Measurements from ENCODE around the gene RIC8A. TPM values are rescaled to one million over a fixed set of nuclear protein-coding genes. Genes with fewer than 3 reads are reported as not detected.

The RIC8A gene
- polyA plus RNA-seq, 2 of the 4 experiments (the other 2 are of a cell fraction), result 82.0 to 101 TPM

- ChIA-PET POLR2A (no interaction called here), CTCF (interaction anchor here (0.8 to 1.5 kb wide), 4 partner anchors 13 to 101 kb away, joined by 3 to 5 read pairs (median 3); no protein-coding TSS in a partner anchor)
- TF ChIP-seq MAFK (IDR thresholded peaks at IDR 0.05; ENCODE audit: partially characterized antibody) (no peak), NPAS2 (CRISPR knock-in tag; IDR thresholded peaks at IDR 0.05; ENCODE audit: borderline replicate concordance) (no peak), JUNB (IDR thresholded peaks at IDR 0.05) (no peak)
- DNase-seq (ENCODE audit: low read depth in 1 of 2, low spot score in 1 of 2) (no peak), FAIRE-seq (no peak), ATAC-seq (no peak)
- Histone ChIP-seq H3K4me2 (no peak overlapping the region), H3K9me3 (no peaks in the 10 kb centered on the region), H3K4me1 (no peaks in the 10 kb centered on the region), H3K4me3 (no peak overlapping the region), H3K27ac (no peak overlapping the region)
- 84% methylated on average over 5 of the region's 5 CpGs for WGBS (ENCODE audit: missing lambda C conversion rate)
These were observed 46.4 kb downstream of the RIC8A start for GRCh38 chr11:253886-254270.

GRCh38 chr11:255176-255575 lies 47.7 kb downstream of the RIC8A start:
- H3K4me2 ChIP-seq, result no peak overlapping the region
- ChIA-PET CTCF (interaction anchor here (1.2 kb wide), 1 partner anchor 50 kb away, joined by 3 read pairs; no protein-coding TSS in a partner anchor), POLR2A (interaction anchor here (0.9 kb wide), 1 partner anchor 9 kb away, joined by 3 read pairs; no protein-coding TSS in a partner anchor)
- 37% methylated on average over 3 of the region's 3 CpGs for WGBS (ENCODE audit: missing lambda C conversion rate)
- no peak for DNase-seq (ENCODE audit: low read depth in 1 of 2, low spot score in 1 of 2)
- no peak overlapping the region for H3K4me3 ChIP-seq
- no peaks in the 10 kb centered on the region for H3K4me1 ChIP-seq
- no peaks in the 10 kb centered on the region for H3K9me3 ChIP-seq
- H3K27ac ChIP-seq, result no peak overlapping the region
- ATAC-seq, result no peak
- TF ChIP-seq MYC (IDR thresholded peaks at IDR 0.05; ENCODE audit: borderline replicate concordance, low read length) (no peak), HOXB13 (CRISPR knock-in tag; IDR thresholded peaks at IDR 0.05; ENCODE audit: low read depth) (no peak), CHD4 (IDR thresholded peaks at IDR 0.05; ENCODE audit: borderline replicate concordance) (no peak), CHD2 (IDR thresholded peaks at IDR 0.05; ENCODE audit: low read length, partially characterized antibody) (no peak), MAFK (IDR thresholded peaks at IDR 0.05; ENCODE audit: partially characterized antibody) (no peak), CBX2 (IDR thresholded peaks at IDR 0.05; ENCODE audit: borderline replicate concordance, low read depth) (no peak), TP53 (CRISPR knock-in tag; IDR thresholded peaks at IDR 0.05) (no peak), TFCP2L1 (CRISPR knock-in tag; IDR thresholded peaks at IDR 0.05) (no peak), FOSL2 (IDR thresholded peaks at IDR 0.05) (no peak), FOSL2 (CRISPR knock-in tag; IDR thresholded peaks at IDR 0.05) (no peak), KDM5A (IDR thresholded peaks at IDR 0.05) (no peak), FOSB (CRISPR knock-in tag; IDR thresholded peaks at IDR 0.05) (no peak), HMGXB4 (CRISPR knock-in tag; IDR thresholded peaks at IDR 0.05; ENCODE audit: borderline replicate concordance) (no peak), JUN (IDR thresholded peaks at IDR 0.05) (no peak), CTCF (IDR thresholded peaks at IDR 0.05) (no peak), ZSCAN20 (CRISPR knock-in tag; IDR thresholded peaks at IDR 0.05) (no peak), CBX8 (IDR thresholded peaks at IDR 0.05) (no peak), USF2 (IDR thresholded peaks at IDR 0.05) (no peak), EP300 (IDR thresholded peaks at IDR 0.05) (no peak), HOXB5 (CRISPR knock-in tag; IDR thresholded peaks at IDR 0.05) (no peak)
- FAIRE-seq, result no peak

Measured in A549 (cell line).